Osteoblast (primary cell): ENCODE measurements around the gene C1QL3. TPM values are rescaled to one million over a fixed set of nuclear protein-coding genes. Genes with fewer than 3 reads are reported as not detected.

Experiments
- DNase-seq: peaks from one replicate; pipeline ENCODE4 v3.0.0; 2011; ENCODE audit warnings: low spot score, mixed read lengths; ENCODE audit not compliant: insufficient read length; ENCODE audit errors: missing footprints
- H2AFZ ChIP-seq: 2 replicates; pipeline ENCODE4 v1.6.0; 2011; ENCODE audit warnings: mild to moderate bottlenecking, low read length
- H3K27ac ChIP-seq: 2 replicates; pipeline ENCODE4 v1.5.1; 2011; ENCODE audit warnings: mild to moderate bottlenecking, low read depth, low read length, moderate library complexity
- H3K27me3 ChIP-seq: 2 replicates; pipeline ENCODE4 v1.6.0; 2012; ENCODE audit warnings: mild to moderate bottlenecking, control low read depth, inconsistent platforms, low read length, moderate library complexity; ENCODE audit not compliant: insufficient read depth
- H3K36me3 ChIP-seq: 2 replicates; pipeline ENCODE4 v1.5.1; 2011; ENCODE audit warnings: mild to moderate bottlenecking, low read length, control low read depth, moderate library complexity; ENCODE audit not compliant: insufficient read depth
- H3K4me1 ChIP-seq: 2 replicates; pipeline ENCODE4 v1.5.1; 2011; ENCODE audit warnings: mild to moderate bottlenecking, low read length, control low read depth, moderate library complexity; ENCODE audit not compliant: insufficient read depth
- H3K4me2 ChIP-seq: 2 replicates; pipeline ENCODE4 v1.6.0; 2011; ENCODE audit warnings: mild to moderate bottlenecking, low read length; ENCODE audit not compliant: insufficient read depth
- H3K4me3 ChIP-seq: fragments of 200-600 bp; sonication (generic); 3 replicates; pipeline ENCODE4 v1.5.1; 2012; ENCODE audit warnings: mild to moderate bottlenecking, low read length, inconsistent platforms; ENCODE audit not compliant: insufficient read depth
- H3K79me2 ChIP-seq: 2 replicates; pipeline ENCODE4 v1.6.0; 2012; ENCODE audit warnings: mild to moderate bottlenecking, low read length, control low read depth, inconsistent platforms; ENCODE audit not compliant: insufficient read depth
- H3K9me3 ChIP-seq: 2 replicates; pipeline ENCODE4 v1.5.1; 2011; ENCODE audit warnings: low read depth, low read length, control low read depth
- H4K20me1 ChIP-seq: 2 replicates; pipeline ENCODE4 v1.6.0; 2012; ENCODE audit warnings: mild to moderate bottlenecking, low read length, control low read depth; ENCODE audit not compliant: insufficient read depth
- total RNA-seq: library from RNA; depleted of rRNA; stranded (reverse); fragments of >200 nt; gene quantifications from 2 replicates; pipeline ENCODE4 v1.2.3, GENCODE V29; 2012
- TF ChIP-seq, protein P1 (sequence below): IDR thresholded peaks from 2 replicates; pipeline ENCODE4 v1.5.1; 2011; ENCODE audit warnings: mild to moderate bottlenecking, low read depth, low read length, moderate library complexity; ENCODE audit errors: extremely low read depth

Gene C1QL3
- total RNA-seq = not detected in 2 replicates

DNA sequence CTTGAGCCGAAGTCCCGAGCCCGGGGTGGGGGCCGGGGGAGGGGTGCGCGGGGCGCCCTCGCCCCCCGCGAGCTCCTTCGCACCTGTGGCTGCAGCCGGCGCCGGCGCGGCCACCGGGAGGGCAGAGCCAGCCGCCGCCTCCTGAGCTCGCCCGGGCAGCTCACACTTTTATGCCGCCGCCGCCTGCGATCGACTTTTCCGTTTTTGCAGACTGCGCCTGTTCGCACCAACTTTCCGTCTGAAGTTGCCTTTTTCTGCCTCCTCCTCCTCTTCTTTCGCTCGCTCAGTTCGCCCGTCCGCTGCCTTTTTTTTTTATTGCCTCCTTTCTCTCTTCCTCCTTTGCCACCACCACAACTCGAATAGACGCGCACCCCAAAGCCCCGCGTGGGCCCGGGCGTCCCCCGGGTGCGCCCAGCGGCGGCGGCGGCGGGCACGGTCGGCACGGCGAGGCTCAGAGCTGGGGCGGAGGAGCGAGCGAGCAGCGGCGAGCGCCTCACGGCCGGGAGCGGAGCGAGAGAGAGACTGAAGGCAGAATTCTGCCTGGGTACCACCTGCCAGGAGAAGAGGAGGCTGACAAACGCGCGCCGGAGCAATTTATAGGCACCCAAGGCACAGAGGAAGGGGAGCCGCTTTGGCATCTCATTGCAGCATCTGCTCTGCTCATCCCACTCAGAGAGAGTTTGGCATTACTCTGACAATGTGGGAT lies at the start of gene C1QL3:
C1QL3 (minus strand) TSS at position 569 of the 706 bp plus-strand sequence. CDS start 814 bp downstream, outside the sequence.
- peak; percentile 90 for DNase-seq
- Histone ChIP-seq H3K27me3 (peaks cover 33% of the 10 kb centered on the region), H4K20me1 (no peaks in the 10 kb centered on the region), H3K79me2 (no peaks in the 10 kb centered on the region), H3K9me3 (no peaks in the 10 kb centered on the region), H3K27ac (no peak within 1 kb of the TSS), H3K4me1 (no peaks in the 10 kb centered on the region), H2AFZ (peak within 1 kb of the TSS; percentile 20), H3K4me3 (peak within 1 kb of the TSS; percentile 66), H3K36me3 (no peaks in the 10 kb centered on the region), H3K4me2 (peak within 1 kb of the TSS; percentile 72)
- TF ChIP-seq, protein P1, sequence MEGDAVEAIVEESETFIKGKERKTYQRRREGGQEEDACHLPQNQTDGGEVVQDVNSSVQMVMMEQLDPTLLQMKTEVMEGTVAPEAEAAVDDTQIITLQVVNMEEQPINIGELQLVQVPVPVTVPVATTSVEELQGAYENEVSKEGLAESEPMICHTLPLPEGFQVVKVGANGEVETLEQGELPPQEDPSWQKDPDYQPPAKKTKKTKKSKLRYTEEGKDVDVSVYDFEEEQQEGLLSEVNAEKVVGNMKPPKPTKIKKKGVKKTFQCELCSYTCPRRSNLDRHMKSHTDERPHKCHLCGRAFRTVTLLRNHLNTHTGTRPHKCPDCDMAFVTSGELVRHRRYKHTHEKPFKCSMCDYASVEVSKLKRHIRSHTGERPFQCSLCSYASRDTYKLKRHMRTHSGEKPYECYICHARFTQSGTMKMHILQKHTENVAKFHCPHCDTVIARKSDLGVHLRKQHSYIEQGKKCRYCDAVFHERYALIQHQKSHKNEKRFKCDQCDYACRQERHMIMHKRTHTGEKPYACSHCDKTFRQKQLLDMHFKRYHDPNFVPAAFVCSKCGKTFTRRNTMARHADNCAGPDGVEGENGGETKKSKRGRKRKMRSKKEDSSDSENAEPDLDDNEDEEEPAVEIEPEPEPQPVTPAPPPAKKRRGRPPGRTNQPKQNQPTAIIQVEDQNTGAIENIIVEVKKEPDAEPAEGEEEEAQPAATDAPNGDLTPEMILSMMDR = no peak

DNA sequence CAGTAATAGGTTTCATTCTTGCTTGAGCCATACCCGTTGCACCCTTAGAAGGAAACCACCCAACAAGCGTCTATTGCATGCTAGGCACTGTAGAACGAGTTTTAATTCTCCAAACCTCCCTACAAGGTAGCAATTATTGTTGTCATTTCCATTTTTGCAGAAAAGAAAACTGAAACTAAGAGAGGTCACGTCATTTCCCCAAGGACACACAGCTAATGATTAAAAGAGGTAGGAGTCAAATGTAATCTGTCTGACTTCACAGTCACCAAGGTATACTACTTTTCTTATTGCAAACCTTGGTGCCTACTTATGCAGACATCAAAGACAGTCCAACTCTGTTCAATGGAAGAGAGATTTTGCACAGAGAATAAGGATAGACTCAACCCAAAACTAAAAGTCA lies 49.1 kb upstream of the C1QL3 start:
- Histone ChIP-seq H4K20me1 (no peaks in the 10 kb centered on the region), H3K4me2 (no peak overlapping the region), H3K27me3 (no peaks in the 10 kb centered on the region), H3K79me2 (no peaks in the 10 kb centered on the region), H3K4me1 (no peaks in the 10 kb centered on the region), H3K27ac (no peak overlapping the region), H2AFZ (no peak overlapping the region), H3K9me3 (no peaks in the 10 kb centered on the region), H3K36me3 (no peaks in the 10 kb centered on the region), H3K4me3 (no peak overlapping the region)
- TF ChIP-seq, protein P1 = no peak
- DNase-seq = no peak

DNA sequence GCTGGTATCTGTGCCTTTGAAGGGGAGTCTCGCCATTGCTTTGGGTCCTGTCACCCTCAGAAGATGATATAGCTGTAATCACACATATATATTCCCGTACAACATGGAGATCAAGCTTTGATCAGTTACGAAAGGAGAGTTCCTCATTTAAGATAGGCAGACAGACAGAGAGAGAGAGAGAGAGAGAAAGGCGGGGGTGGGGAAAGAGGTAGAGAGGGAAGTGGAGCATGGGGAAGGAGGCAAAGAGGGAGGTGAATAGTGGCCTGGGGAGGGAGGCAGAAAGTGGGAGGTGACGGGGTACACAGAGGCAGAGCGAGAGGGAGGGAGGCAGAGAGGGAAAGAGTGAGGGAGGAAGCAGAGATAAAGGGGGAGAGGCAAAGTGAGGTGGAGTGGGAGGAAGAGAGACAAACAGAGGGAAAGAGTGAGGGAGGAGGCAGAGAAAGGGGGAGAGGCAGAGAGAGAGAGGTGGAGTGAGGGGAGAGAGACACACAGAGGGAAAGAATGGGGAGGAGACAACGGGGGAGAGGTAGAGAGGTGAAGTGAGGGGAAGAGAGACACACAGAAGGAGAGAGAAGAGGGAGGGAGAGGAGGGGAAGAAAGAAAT lies 44.6 kb upstream of the C1QL3 start:
- Histone ChIP-seq H4K20me1 (no peaks in the 10 kb centered on the region), H3K4me1 (no peaks in the 10 kb centered on the region), H3K36me3 (no peaks in the 10 kb centered on the region), H3K79me2 (no peaks in the 10 kb centered on the region), H3K4me2 (peak overlapping the region; percentile 57), H3K27me3 (no peaks in the 10 kb centered on the region), H3K4me3 (peak overlapping the region; percentile 48), H3K27ac (no peak overlapping the region), H3K9me3 (no peaks in the 10 kb centered on the region), H2AFZ (no peak overlapping the region)
- TF ChIP-seq, protein P1 = no peak
- DNase-seq = no peak

GRCh38 chr10:16565604-16566003 lies 43.9 kb upstream of the C1QL3 start:
- H3K4me3 ChIP-seq = no peak overlapping the region
- H3K27ac ChIP-seq = no peak overlapping the region
- no peak for DNase-seq
- H3K27me3 ChIP-seq = no peaks in the 10 kb centered on the region
- H3K9me3 ChIP-seq = no peaks in the 10 kb centered on the region
- no peaks in the 10 kb centered on the region for H3K4me1 ChIP-seq
- H4K20me1 ChIP-seq = no peaks in the 10 kb centered on the region
- TF ChIP-seq, protein P1 = no peak
- H3K36me3 ChIP-seq = no peaks in the 10 kb centered on the region
- no peaks in the 10 kb centered on the region for H3K79me2 ChIP-seq
- no peak overlapping the region for H3K4me2 ChIP-seq
- no peak overlapping the region for H2AFZ ChIP-seq
